Lower lobe of right lung (tissue), 2 donors: ENCODE measurements around the gene NKIRAS2. TPM values are rescaled to one million over a fixed set of nuclear protein-coding genes. Genes with fewer than 3 reads are reported as not detected.
"Not testable (repeated sequence)": the region's sequence is repeated elsewhere in the genome, so short reads cannot be mapped to it uniquely, and the experiment has no call there.

Experiments used
- ATAC-seq, 2 donors: fragments of 200-7000 bp; cut with Tn5 transposase; one replicate each; pipeline ENCODE4 v1.9.1; 2020 to 2022; ENCODE audit warnings: mild to moderate bottlenecking in 2 of 2, moderate library complexity in 2 of 2
- DNase-seq: peaks from one replicate; pipeline ENCODE4 v3.0.0-alpha.2; 2020
- H3K27ac ChIP-seq: fragments of 200-600 bp; one replicate; pipeline ENCODE4 v1.8.0; 2022
- H3K27me3 ChIP-seq: fragments of 200-600 bp; one replicate; pipeline ENCODE4 v1.8.0; 2022; ENCODE audit warnings: low read depth
- H3K36me3 ChIP-seq: fragments of 200-600 bp; one replicate; pipeline ENCODE4 v1.8.0; 2022; ENCODE audit warnings: mild to moderate bottlenecking
- H3K4me1 ChIP-seq: fragments of 200-600 bp; one replicate; pipeline ENCODE4 v1.8.0; 2022
- H3K4me3 ChIP-seq: fragments of 200-600 bp; one replicate; pipeline ENCODE4 v1.8.0; 2022; ENCODE audit warnings: mild to moderate bottlenecking
- H3K9me3 ChIP-seq: fragments of 200-600 bp; one replicate; pipeline ENCODE4 v1.8.0; 2022
- intact Hi-C: fragments of 100-400 bp; cut with DNase I; formaldehyde crosslinking; loops from one replicate; pipeline ENCODE4 v1.11.0; 2022
- total RNA-seq: library from RNA; stranded (reverse); fragmentation: NEBNext Ultra II Directional; extraction: Animal tissue kit (Norgen Biotek cat#: 25700); gene quantifications from one replicate; pipeline ENCODE4 v1.2.1, GENCODE V29; 2021
- TF ChIP-seq, protein P1 (sequence below): fragments of 200-600 bp; IDR thresholded peaks from one replicate; pipeline ENCODE4 v1.8.0; 2022; ENCODE audit warnings: antibody characterized with exemption, mild to moderate bottlenecking
- donor health status: DM: no; HTN: yes; CAD: no; lungs with severe emphysema.

Gene NKIRAS2
- total RNA-seq, 1 donor from 2014 or later = 27.1 TPM

GRCh38 chr17:42017866-42018200 is 2.1 kb upstream of the NKIRAS2 start:
- Histone ChIP-seq H3K9me3 (no peaks in the 10 kb centered on the region), H3K4me1 (peaks cover 59% of the 10 kb centered on the region), H3K36me3 (peaks cover 14% of the 10 kb centered on the region), H3K27me3 (no peaks in the 10 kb centered on the region), H3K27ac (peak overlapping the region; percentile 89), H3K4me3 (peak overlapping the region; percentile 79)
- DNase-seq = no peak
- intact Hi-C loops = no loop called here
- ATAC-seq = peak in 1 of 2 donors; percentile 1
- TF ChIP-seq, protein P1, sequence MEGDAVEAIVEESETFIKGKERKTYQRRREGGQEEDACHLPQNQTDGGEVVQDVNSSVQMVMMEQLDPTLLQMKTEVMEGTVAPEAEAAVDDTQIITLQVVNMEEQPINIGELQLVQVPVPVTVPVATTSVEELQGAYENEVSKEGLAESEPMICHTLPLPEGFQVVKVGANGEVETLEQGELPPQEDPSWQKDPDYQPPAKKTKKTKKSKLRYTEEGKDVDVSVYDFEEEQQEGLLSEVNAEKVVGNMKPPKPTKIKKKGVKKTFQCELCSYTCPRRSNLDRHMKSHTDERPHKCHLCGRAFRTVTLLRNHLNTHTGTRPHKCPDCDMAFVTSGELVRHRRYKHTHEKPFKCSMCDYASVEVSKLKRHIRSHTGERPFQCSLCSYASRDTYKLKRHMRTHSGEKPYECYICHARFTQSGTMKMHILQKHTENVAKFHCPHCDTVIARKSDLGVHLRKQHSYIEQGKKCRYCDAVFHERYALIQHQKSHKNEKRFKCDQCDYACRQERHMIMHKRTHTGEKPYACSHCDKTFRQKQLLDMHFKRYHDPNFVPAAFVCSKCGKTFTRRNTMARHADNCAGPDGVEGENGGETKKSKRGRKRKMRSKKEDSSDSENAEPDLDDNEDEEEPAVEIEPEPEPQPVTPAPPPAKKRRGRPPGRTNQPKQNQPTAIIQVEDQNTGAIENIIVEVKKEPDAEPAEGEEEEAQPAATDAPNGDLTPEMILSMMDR = no peak

DNA sequence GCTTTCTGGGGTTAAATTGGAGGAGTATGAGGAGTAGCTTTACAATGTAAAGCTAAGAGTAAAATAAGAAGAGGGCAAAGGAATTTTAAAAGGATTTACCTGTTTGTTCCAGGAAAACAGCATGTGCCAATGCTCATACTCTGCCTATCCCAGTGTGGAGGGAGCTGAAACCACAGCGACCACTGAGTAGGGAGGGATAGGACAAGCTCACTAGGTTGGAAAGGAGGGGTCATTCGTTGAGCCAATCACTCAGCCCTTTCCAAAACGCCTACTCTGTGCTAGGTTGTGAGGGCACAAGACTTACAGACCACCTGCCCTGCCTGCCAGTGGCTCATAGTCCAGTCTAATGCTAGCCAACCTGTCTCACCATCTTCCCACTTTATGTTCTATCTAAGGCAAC is 1.6 kb upstream of the NKIRAS2 start:
- ATAC-seq = no peak
- Histone ChIP-seq H3K4me1 (peaks cover 59% of the 10 kb centered on the region), H3K4me3 (peak overlapping the region; percentile 79), H3K36me3 (peaks cover 19% of the 10 kb centered on the region), H3K27me3 (no peaks in the 10 kb centered on the region), H3K27ac (no peak overlapping the region), H3K9me3 (no peaks in the 10 kb centered on the region)
- TF ChIP-seq, protein P1 = no peak
- DNase-seq = no peak
- intact Hi-C loops = no loop called here

DNA sequence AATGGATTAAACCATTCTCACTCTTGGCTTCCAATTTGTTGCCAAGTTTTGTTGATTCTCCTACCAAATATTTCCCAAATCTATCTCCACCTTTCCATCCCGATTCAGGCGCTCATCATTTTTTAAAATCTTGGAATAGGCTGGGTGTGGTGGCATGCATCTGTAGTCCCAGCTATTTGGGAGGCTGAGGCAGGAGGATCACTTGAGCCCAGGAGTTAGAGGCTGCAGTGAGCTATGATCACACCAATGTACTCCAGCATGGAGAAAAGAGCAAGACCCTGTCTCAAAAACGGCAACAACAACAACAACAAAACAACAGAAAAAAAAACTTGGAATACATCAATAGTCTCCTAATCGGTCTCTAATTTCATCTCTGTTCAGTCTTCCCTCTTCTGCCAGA is 902 bp upstream of the NKIRAS2 start:
- peaks cover 61% of the 10 kb centered on the region for H3K4me1 ChIP-seq
- intact Hi-C loops = no loop called here

GRCh38 chr17:42020845-42021244 is 955 bp downstream of the NKIRAS2 start:
- ATAC-seq, DNase-seq, H3K27me3 ChIP-seq, H3K9me3 ChIP-seq, intact Hi-C loops: not testable (repeated sequence)
- Histone ChIP-seq H3K36me3 (peaks cover 31% of the 10 kb centered on the region), H3K4me1 (peaks cover 57% of the 10 kb centered on the region), H3K27ac (peak overlapping the region; percentile 87), H3K4me3 (peak overlapping the region; percentile 92)

More for the DNA sequence above, 902 bp upstream of the NKIRAS2 start:
- H3K36me3 ChIP-seq = peaks cover 26% of the 10 kb centered on the region
- H3K4me3 ChIP-seq = no peak overlapping the region
- no peaks in the 10 kb centered on the region for H3K9me3 ChIP-seq
- TF ChIP-seq, protein P1 = no peak
- H3K27ac ChIP-seq = no peak overlapping the region
- ATAC-seq = no peak
- H3K27me3 ChIP-seq = no peaks in the 10 kb centered on the region
- no peak for DNase-seq

DNA sequence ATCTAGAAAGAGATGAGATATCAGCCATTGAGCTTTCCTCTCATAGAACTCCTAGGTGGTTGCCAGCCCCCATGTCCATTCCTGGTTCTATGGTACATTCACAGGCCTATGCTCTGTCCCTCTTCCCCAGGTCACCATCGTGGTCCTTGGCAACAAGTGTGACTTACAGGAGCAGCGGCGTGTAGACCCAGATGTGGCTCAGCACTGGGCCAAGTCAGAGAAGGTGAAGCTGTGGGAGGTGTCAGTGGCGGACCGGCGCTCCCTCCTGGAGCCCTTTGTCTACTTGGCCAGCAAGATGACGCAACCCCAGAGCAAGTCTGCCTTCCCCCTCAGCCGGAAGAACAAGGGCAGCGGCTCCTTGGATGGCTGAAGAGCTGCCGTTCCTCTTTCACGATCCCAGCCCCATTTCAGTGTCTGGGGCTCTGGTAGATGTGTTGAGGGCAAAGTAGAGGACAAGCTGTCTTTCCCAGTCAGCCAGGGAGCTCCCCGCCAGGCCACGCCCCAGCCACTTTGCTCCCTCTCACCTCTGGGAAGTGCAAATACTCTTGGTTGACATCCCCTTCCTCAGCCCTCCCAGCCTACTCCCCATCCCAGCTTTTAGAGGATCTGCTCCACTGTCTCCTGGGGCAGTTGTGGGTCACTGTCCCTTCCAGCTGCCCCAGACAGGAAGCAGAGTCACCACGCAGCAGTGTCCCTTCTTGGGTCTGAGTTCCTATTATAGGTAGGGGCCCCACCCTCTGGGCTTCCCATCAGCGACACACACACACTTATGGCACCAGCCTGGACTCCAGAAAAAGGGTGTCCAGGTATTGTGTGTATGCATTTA is 3.8 kb downstream of the NKIRAS2 start:
- H3K27me3 ChIP-seq = no peaks in the 10 kb centered on the region
- peak overlapping the region; percentile 67 for H3K27ac ChIP-seq
- DNase-seq (peak; percentile 83), ATAC-seq (peak; percentile 29 to 39)
- intact Hi-C loops = no loop called here
- H3K9me3 ChIP-seq = no peaks in the 10 kb centered on the region
- TF ChIP-seq, protein P1 = no peak
- peaks cover 31% of the 10 kb centered on the region for H3K36me3 ChIP-seq
- H3K4me3 ChIP-seq = no peak overlapping the region
- peaks cover 45% of the 10 kb centered on the region for H3K4me1 ChIP-seq

- no peak for DNase-seq
- H3K27me3 ChIP-seq = no peaks in the 10 kb centered on the region
- H3K4me1 ChIP-seq = peaks cover 45% of the 10 kb centered on the region
- TF ChIP-seq, protein P1 = no peak
- intact Hi-C loops = no loop called here
- peaks cover 31% of the 10 kb centered on the region for H3K36me3 ChIP-seq
- no peaks in the 10 kb centered on the region for H3K9me3 ChIP-seq
- ATAC-seq = no peak
- no peak overlapping the region for H3K4me3 ChIP-seq
- H3K27ac ChIP-seq = peak overlapping the region; percentile 67
These were observed 5.3 kb downstream of the NKIRAS2 start for GRCh38 chr17:42025191-42025579.
